OCI-LY7 (cell line): ENCODE data around the gene IL26. TPM values are rescaled to one million over a fixed set of nuclear protein-coding genes. Genes with fewer than 3 reads are reported as not detected.

Experiments used
- BruUV-seq: library from RNA; stranded (reverse); fragments of 400-500 nt; replicated peaks from 2 replicates; lab custom pipeline; 2021; lab: Mats Ljungman, UMichigan
- CTCF ChIA-PET: fragments of 300-600 bp; sonication (Branson Sonifier 250); formaldehyde crosslinking; loops from one replicate; lab custom pipeline; 2022; ENCODE audit warnings: antibody characterized with exemption; ENCODE audit not compliant: unreplicated experiment; lab: Charles Lee
- POLR2A ChIA-PET: fragments of 300-600 bp; sonication (Branson Sonifier 250); formaldehyde crosslinking; loops from one replicate; lab custom pipeline; 2022; ENCODE audit warnings: antibody characterized with exemption; lab: Charles Lee
- DNase-seq: peaks from one replicate; pipeline ENCODE4 v3.0.0-alpha.2; 2015; ENCODE audit warnings: low spot score
- H2AFZ ChIP-seq: fragments of 200-600 bp; sonication (generic), shearing (Covaris generic); 2 replicates; pipeline ENCODE4 v1.6.1; 2014; ENCODE audit warnings: mild to moderate bottlenecking, antibody characterized with exemption, low read length, moderate library complexity
- H3K27ac ChIP-seq: fragments of 200-600 bp; sonication (generic); 2 replicates; pipeline ENCODE4 v1.5.1; 2014; ENCODE audit warnings: mixed run types, low read depth, mild to moderate bottlenecking, moderate library complexity, low read length, inconsistent platforms; ENCODE audit not compliant: poor library complexity, severe bottlenecking
- H3K36me3 ChIP-seq: fragments of 200-600 bp; sonication (generic); 2 replicates; pipeline ENCODE4 v1.6.1; 2014; ENCODE audit warnings: mild to moderate bottlenecking, antibody characterized with exemption, low read length, moderate library complexity, mixed read lengths; ENCODE audit not compliant: insufficient read depth
- H3K4me1 ChIP-seq: fragments of 200-600 bp; sonication (generic); 2 replicates; pipeline ENCODE4 v1.5.1; 2014; ENCODE audit warnings: mild to moderate bottlenecking, low read length; ENCODE audit not compliant: insufficient read depth, poor library complexity, severe bottlenecking
- H3K4me2 ChIP-seq: fragments of 200-600 bp; sonication (generic); 2 replicates; pipeline ENCODE4 v1.6.1; 2014; ENCODE audit warnings: mild to moderate bottlenecking, low read length
- H3K4me3 ChIP-seq: fragments of 200-600 bp; sonication (generic); 2 replicates; pipeline ENCODE4 v1.5.1; 2014; ENCODE audit warnings: mild to moderate bottlenecking, low read depth, low read length; ENCODE audit not compliant: poor library complexity, severe bottlenecking
- H3K79me2 ChIP-seq: fragments of 200-600 bp; sonication (generic); 2 replicates; pipeline ENCODE4 v1.6.1; 2016; ENCODE audit warnings: low read depth, mild to moderate bottlenecking, low read length, moderate library complexity, mixed read lengths; ENCODE audit not compliant: insufficient read depth
- H3K9me2 ChIP-seq: fragments of 200-600 bp; sonication (generic); 2 replicates; pipeline ENCODE4 v1.6.1; 2016; ENCODE audit warnings: mild to moderate bottlenecking, low read length, mixed read lengths; ENCODE audit not compliant: insufficient read depth
- H3K9me3 ChIP-seq: fragments of 200-600 bp; sonication (generic); 2 replicates; pipeline ENCODE4 v1.6.1; 2014; ENCODE audit warnings: mild to moderate bottlenecking, mixed run types, low read length, mixed read lengths
- H4K20me1 ChIP-seq: fragments of 200-600 bp; sonication (generic); 2 replicates; pipeline ENCODE4 v1.6.1; 2014; ENCODE audit warnings: mild to moderate bottlenecking, antibody characterized with exemption, low read length, moderate library complexity, mixed read lengths; ENCODE audit not compliant: insufficient read depth
- CTCF ChIP-seq: fragments of 200-600 bp; sonication (generic); conservative IDR thresholded peaks from 2 replicates; pipeline ENCODE4 v1.5.1; 2014; ENCODE audit warnings: mild to moderate bottlenecking, antibody characterized with exemption, low read length, moderate library complexity, mixed read lengths
- EZH2phosphoT487 ChIP-seq: fragments of 200-600 bp; sonication (generic); IDR thresholded peaks from 2 replicates; pipeline ENCODE4 v1.6.1; 2018; ENCODE audit warnings: low read depth, borderline replicate concordance, mild to moderate bottlenecking, mixed run types, antibody characterized with exemption, low read length, moderate library complexity, mixed read lengths
- intact Hi-C: fragments of 100-400 bp; cut with micrococcal nuclease; formaldehyde crosslinking; loops from one replicate; pipeline ENCODE4 v1.10.0; 2022; ENCODE audit not compliant: unreplicated experiment
- total RNA-seq, 2 experiments: library from RNA; depleted of rRNA in 1 of 2; stranded (reverse); fragments of >200 nt in 1 of 2; shearing (Covaris generic) in 1 of 2; gene quantifications; 2 replicates each; pipeline ENCODE4 v1.2.3, GENCODE V29; 2014 to 2022

The IL26 gene
- total RNA-seq, 2 experiments from 2014 or later, result not detected

DNA sequence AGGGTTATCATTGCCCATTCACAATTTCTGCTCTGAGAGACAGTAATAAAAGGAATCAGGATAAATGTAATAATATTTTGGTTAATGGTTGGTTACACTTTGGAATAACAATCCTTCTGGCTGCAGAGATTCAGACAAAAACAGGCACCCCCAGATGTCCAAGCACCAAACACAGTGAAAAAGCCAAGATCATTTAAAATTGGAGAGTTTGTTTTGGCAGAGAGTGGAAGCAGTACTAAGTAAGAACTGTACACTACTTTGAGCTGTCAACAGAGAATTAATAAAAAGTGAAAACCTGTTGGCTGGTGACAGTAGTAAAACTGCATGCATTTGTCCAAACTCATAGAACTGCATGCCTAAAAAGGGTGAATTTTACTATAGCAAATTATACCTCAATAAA is 43.4 kb upstream of the IL26 start:
- H3K36me3 ChIP-seq, result no peaks in the 10 kb centered on the region
- BruUV-seq, result no TSS peak
- no peaks in the 10 kb centered on the region for H3K9me3 ChIP-seq
- H4K20me1 ChIP-seq, result no peaks in the 10 kb centered on the region
- H3K4me3 ChIP-seq, result no peak overlapping the region
- ChIA-PET POLR2A (interaction anchor here (0.7 kb wide), 1 partner anchor 9 kb away, joined by 3 read pairs; no protein-coding TSS in a partner anchor), CTCF (no interaction called here)
- H3K4me2 ChIP-seq, result no peak overlapping the region
- H3K9me2 ChIP-seq, result no peaks in the 10 kb centered on the region
- no peaks in the 10 kb centered on the region for H3K79me2 ChIP-seq
- intact Hi-C loops, result no loop called here
- H3K27ac ChIP-seq, result no peak overlapping the region
- H2AFZ ChIP-seq, result no peak overlapping the region
- no peaks in the 10 kb centered on the region for H3K4me1 ChIP-seq
- no peak for DNase-seq
- TF ChIP-seq CTCF (no peak), EZH2phosphoT487 (no peak)

DNA sequence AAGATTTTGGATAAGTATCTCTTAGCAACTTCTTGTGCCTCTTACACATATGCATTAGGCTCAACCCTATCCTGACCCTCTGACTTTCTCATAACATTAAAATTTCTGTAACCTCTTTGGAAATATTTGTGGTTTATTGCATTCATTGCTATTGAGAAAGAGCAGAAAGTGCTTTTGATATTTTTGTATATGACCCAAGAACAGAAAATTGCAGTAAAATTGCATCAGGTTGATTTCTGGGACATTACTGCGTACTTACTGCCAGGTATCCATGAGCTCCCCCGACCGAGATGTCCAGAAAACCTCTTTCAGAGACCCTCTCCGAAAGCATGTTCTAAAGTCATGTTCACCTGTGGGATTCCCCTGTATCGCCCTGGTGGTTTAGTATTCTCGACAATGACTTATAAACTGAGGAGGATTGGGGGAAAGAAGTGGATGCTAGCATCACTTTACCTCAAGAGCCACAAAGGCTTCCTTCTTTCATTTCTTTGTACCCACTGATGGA is 42.3 kb upstream of the IL26 start:
- DNase-seq, result no peak
- TF ChIP-seq CTCF, result no peak
- TF ChIP-seq EZH2phosphoT487, result no peak
- Histone ChIP-seq H3K4me3 (no peak overlapping the region), H3K4me1 (no peaks in the 10 kb centered on the region), H2AFZ (no peak overlapping the region), H3K4me2 (no peak overlapping the region), H3K9me3 (no peaks in the 10 kb centered on the region), H3K27ac (no peak overlapping the region), H3K9me2 (no peaks in the 10 kb centered on the region), H4K20me1 (no peaks in the 10 kb centered on the region), H3K79me2 (no peaks in the 10 kb centered on the region), H3K36me3 (no peaks in the 10 kb centered on the region)
- ChIA-PET POLR2A (interaction anchor here (0.6 to 0.7 kb wide), 2 partner anchors 8 to 440 kb away, joined by 3 read pairs; no protein-coding TSS in a partner anchor), CTCF (no interaction called here)
- no TSS peak for BruUV-seq
- intact Hi-C loops, result no loop called here

- H3K27ac ChIP-seq, result no peak overlapping the region
- no peaks in the 10 kb centered on the region for H3K9me2 ChIP-seq
- no peak for DNase-seq
- no peaks in the 10 kb centered on the region for H3K36me3 ChIP-seq
- BruUV-seq, result no TSS peak
- ChIA-PET CTCF (no interaction called here), POLR2A (no interaction called here)
- no peaks in the 10 kb centered on the region for H4K20me1 ChIP-seq
- intact Hi-C loops, result no loop called here
- H3K79me2 ChIP-seq, result no peaks in the 10 kb centered on the region
- TF ChIP-seq EZH2phosphoT487 (no peak), CTCF (no peak)
- no peaks in the 10 kb centered on the region for H3K4me1 ChIP-seq
- no peaks in the 10 kb centered on the region for H3K9me3 ChIP-seq
- no peak overlapping the region for H3K4me3 ChIP-seq
- no peak overlapping the region for H3K4me2 ChIP-seq
- H2AFZ ChIP-seq, result no peak overlapping the region
These were observed 39.2 kb upstream of the IL26 start for GRCh38 chr12:68264857-68265256.
